HL-60 (cell line): Measurements from ENCODE around the gene YWHAQ.
"Not testable (repeated sequence)": the region's sequence is repeated elsewhere in the genome, so short reads cannot be mapped to it uniquely, and the experiment has no call there.

Experiments used
- DNase-seq, 2 experiments: peaks; one replicate each; pipeline ENCODE4 v3.0.0-alpha.2; 2010 to 2020; ENCODE audit warnings: low read depth in 1 of 2, low spot score in 1 of 2
- H3K27ac ChIP-seq: fragments of 250-450 bp; sonication (Bioruptor Pico); replicated peaks from 2 replicates; pipeline ENCODE4 v1.5.1; 2020; ENCODE audit warnings: mild to moderate bottlenecking, moderate library complexity
- H3K27me3 ChIP-seq: fragments of 250-450 bp; sonication (Bioruptor Pico); 2 replicates; pipeline ENCODE4 v1.5.1; 2021; ENCODE audit warnings: mild to moderate bottlenecking, moderate library complexity; ENCODE audit not compliant: insufficient read depth, poor library complexity, severe bottlenecking
- H3K4me3 ChIP-seq: replicated peaks from 2 replicates; pipeline ENCODE4 v1.5.1; 2011; ENCODE audit warnings: mild to moderate bottlenecking, control low read depth, low read length; ENCODE audit not compliant: insufficient read depth
- GABPA ChIP-seq: IDR thresholded peaks from 2 replicates; pipeline ENCODE4 v1.6.1; 2012; ENCODE audit warnings: low read depth
- POLR2AphosphoS5 ChIP-seq: IDR thresholded peaks from 2 replicates; pipeline ENCODE4 v1.6.1; 2012; ENCODE audit warnings: low read depth
- REST ChIP-seq: IDR thresholded peaks from 2 replicates; pipeline ENCODE4 v1.6.1; 2012; ENCODE audit warnings: low read depth; ENCODE audit not compliant: insufficient replicate concordance
- SPI1 ChIP-seq: IDR thresholded peaks from 2 replicates; pipeline ENCODE4 v1.6.1; 2012; ENCODE audit warnings: low read depth, mild to moderate bottlenecking, borderline replicate concordance
- TF ChIP-seq, protein P1 (sequence below): IDR thresholded peaks from one replicate; pipeline ENCODE4 v1.5.1; 2011; ENCODE audit warnings: low read length, control low read depth, inconsistent platforms; ENCODE audit not compliant: insufficient read depth

YWHAQ gene

GRCh38 chr2:9601397-9601796, 29.4 kb downstream of the YWHAQ start:
- TF ChIP-seq SPI1 (no peak), GABPA (no peak), POLR2AphosphoS5 (no peak), REST (no peak)
- TF ChIP-seq, protein P1, sequence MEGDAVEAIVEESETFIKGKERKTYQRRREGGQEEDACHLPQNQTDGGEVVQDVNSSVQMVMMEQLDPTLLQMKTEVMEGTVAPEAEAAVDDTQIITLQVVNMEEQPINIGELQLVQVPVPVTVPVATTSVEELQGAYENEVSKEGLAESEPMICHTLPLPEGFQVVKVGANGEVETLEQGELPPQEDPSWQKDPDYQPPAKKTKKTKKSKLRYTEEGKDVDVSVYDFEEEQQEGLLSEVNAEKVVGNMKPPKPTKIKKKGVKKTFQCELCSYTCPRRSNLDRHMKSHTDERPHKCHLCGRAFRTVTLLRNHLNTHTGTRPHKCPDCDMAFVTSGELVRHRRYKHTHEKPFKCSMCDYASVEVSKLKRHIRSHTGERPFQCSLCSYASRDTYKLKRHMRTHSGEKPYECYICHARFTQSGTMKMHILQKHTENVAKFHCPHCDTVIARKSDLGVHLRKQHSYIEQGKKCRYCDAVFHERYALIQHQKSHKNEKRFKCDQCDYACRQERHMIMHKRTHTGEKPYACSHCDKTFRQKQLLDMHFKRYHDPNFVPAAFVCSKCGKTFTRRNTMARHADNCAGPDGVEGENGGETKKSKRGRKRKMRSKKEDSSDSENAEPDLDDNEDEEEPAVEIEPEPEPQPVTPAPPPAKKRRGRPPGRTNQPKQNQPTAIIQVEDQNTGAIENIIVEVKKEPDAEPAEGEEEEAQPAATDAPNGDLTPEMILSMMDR = no peak
- Histone ChIP-seq H3K27ac (no peak overlapping the region), H3K27me3 (no peaks in the 10 kb centered on the region), H3K4me3 (no peak overlapping the region)
- no peak for DNase-seq

DNA sequence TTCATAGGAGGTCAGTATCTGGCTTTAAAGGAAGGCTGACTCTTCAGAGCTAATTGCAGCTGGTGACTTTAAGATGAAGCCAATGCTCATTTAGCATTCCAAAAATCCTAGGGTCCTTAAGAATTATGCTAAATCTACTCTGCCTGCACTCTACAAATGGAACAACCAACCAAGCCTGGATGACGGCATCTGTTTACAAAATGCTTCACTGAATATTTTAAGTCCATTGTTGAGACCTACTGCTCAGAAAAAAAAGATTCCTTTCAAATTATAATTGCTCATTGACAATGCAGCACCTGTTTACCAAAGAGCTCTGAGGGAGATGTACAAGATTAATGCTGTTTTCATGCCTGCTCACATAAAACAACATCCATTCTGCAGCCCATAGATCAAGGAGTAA, 31.4 kb downstream of the YWHAQ start:
- TF ChIP-seq POLR2AphosphoS5 = no peak
- no peak for DNase-seq

DNA sequence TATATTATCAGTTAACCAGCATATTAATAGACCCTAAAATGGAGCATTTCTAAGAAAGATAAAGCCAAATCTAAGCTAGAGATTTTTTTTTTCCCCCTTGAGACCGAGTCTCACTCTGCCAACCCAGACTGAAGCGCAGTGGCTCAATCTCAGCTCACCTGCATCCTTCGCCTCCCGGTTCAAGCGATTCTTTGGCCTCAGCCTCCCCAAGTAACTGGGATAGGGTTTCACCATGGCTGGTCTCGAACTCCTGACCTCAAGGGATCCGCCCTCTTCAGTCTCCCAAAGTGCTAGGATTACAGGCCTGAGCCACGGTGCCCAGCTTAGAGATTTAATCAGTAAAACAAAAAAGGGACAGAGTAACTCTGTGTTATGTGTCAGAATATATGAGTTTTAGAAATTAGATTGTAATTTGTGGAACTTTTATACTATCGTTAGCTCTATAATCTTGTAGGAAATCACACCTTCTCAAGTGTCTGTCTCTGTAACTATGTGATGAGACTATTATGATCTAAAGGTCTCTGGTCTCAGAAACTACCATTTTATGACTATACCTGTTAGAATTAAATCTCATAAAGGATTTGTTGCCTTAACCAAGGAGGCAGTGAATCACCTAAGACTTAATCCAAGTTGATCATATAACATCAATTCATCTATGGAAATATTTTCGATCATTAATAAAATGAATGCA, 34.0 kb downstream of the YWHAQ start:
- Histone ChIP-seq H3K4me3 (no peak overlapping the region), H3K27ac (no peak overlapping the region), H3K27me3 (no peaks in the 10 kb centered on the region)
- no peak for DNase-seq
- TF ChIP-seq POLR2AphosphoS5 (no peak), REST (no peak), SPI1 (no peak), GABPA (no peak)
- TF ChIP-seq, protein P1 = no peak

More for the DNA sequence above, 31.4 kb downstream of the YWHAQ start:
- H3K27ac ChIP-seq = no peak overlapping the region
- no peak overlapping the region for H3K4me3 ChIP-seq
- H3K27me3 ChIP-seq = no peaks in the 10 kb centered on the region

GRCh38 chr2:9595746-9596145, 35.1 kb downstream of the YWHAQ start:
- no peak overlapping the region for H3K27ac ChIP-seq
- no peaks in the 10 kb centered on the region for H3K27me3 ChIP-seq
- DNase-seq = no peak
- no peak for TF ChIP-seq POLR2AphosphoS5
- TF ChIP-seq, protein P1 = no peak
- no peak for TF ChIP-seq SPI1
- no peak for TF ChIP-seq REST
- TF ChIP-seq GABPA = no peak
- no peak overlapping the region for H3K4me3 ChIP-seq

- not testable (repeated sequence) for H3K27ac ChIP-seq, DNase-seq, H3K27me3 ChIP-seq, H3K4me3 ChIP-seq
These were observed 35.5 kb downstream of the YWHAQ start for GRCh38 chr2:9595256-9595655.
